ENCODE results near the gene DAD1. TPM values are rescaled to one million over a fixed set of nuclear protein-coding genes. Genes with fewer than 3 reads are reported as not detected.
A peak's percentile ranks its signal among the peaks of the same experiment; 100 is the strongest.
"Not testable (repeated sequence)": the region's sequence is repeated elsewhere in the genome, so short reads cannot be mapped to it uniquely, and the experiment has no call there.

Gene DAD1
- total and polyA plus RNA-seq, 9 donors, result 116 to 179 (median 143) TPM

DNA sequence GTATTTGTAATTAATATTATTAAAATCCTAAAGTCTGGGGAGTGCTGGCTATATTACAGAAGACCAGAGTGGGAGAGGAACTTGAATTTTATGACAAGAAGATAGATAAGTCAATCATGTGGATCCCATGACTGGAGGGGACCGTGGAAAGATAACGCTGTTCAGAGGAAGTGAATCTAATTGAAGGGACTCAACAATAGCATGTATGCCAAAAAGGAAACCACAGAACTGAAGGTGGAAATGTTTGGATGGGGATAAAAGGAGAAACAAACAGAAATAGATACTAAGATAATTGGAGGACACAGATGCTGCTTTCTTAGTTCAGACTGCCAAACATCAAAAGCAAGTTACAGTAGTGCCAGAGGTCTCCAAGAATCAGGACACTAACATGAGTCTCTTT is 34.0 kb upstream of the DAD1 start:
- WGBS (ENCODE audit: insufficient coverage), result 8% methylated on average over 2 of the region's 2 CpGs
- no peaks in the 10 kb centered on the region for H3K4me1 ChIP-seq (ENCODE audit: control insufficient read depth, insufficient read depth, low read length)
- no peaks in the 10 kb centered on the region for H3K27me3 ChIP-seq (ENCODE audit: control insufficient read depth, insufficient read depth, low read length)
- no peak overlapping the region for H3K27ac ChIP-seq (ENCODE audit: low read length)
- no peak overlapping the region for H3K4me3 ChIP-seq (ENCODE audit: low read length)
- H3K36me3 ChIP-seq (ENCODE audit: control insufficient read depth, insufficient read depth, low read length), result no peaks in the 10 kb centered on the region
- H3K9me3 ChIP-seq (replicated peaks; ENCODE audit: control insufficient read depth, low read depth, low read length), result no peaks in the 10 kb centered on the region
- DNase-seq, result peak; percentile 9

DNA sequence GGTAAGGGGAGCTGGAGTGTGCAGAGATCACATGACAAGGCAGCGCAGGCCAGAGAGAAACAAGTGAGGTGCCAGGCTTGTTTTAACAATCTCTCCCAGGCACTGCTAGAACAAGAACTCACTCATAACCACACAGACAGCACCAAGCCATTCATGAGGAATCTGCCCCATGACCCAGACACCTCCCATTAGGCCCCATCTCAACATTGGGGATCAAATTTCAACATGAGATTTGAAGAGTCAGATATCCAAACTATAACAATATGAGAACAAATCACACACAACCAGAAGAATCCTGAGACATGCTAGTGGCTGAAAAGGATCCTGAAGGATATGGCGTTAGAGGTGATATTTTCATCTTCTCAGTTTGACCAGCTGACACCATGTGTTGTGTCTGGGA is 33.2 kb upstream of the DAD1 start:
- no peak overlapping the region for H3K4me3 ChIP-seq (ENCODE audit: low read length)
- no peaks in the 10 kb centered on the region for H3K4me1 ChIP-seq (ENCODE audit: control insufficient read depth, insufficient read depth, low read length)
- DNase-seq, result no peak
- 75% methylated on average over 1 of the region's 2 CpGs for WGBS (ENCODE audit: insufficient coverage)
- no peaks in the 10 kb centered on the region for H3K9me3 ChIP-seq (replicated peaks; ENCODE audit: control insufficient read depth, low read depth, low read length)
- H3K36me3 ChIP-seq (ENCODE audit: control insufficient read depth, insufficient read depth, low read length), result no peaks in the 10 kb centered on the region
- no peak overlapping the region for H3K27ac ChIP-seq (ENCODE audit: low read length)
- no peaks in the 10 kb centered on the region for H3K27me3 ChIP-seq (ENCODE audit: control insufficient read depth, insufficient read depth, low read length)

DNA sequence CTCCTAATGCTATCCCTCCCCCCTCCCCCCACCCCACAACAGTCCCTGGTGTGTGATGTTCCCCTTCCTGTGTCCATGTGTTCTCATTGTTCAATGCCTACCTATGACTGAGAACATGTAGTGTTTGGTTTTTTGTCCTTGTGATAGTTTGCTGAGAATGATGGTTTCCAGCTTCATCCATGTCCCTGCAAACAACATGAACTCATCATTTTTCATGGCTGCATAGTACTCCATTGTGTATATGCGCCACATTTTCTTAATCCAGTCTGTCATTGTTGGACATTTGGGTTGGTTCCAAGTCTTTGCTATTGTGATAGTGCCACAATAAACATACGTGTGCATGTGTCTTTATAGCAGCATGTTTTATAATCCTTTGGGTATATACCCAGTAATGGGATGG is 26.7 kb upstream of the DAD1 start:
- not testable (repeated sequence) for H3K9me3 ChIP-seq (replicated peaks; ENCODE audit: control insufficient read depth, low read depth, low read length); H3K27me3 ChIP-seq (ENCODE audit: control insufficient read depth, insufficient read depth, low read length); DNase-seq; H3K27ac ChIP-seq (ENCODE audit: low read length); H3K4me3 ChIP-seq (ENCODE audit: low read length)
- Histone ChIP-seq H3K4me1 (ENCODE audit: control insufficient read depth, insufficient read depth, low read length) (peaks cover 11% of the 10 kb centered on the region), H3K36me3 (ENCODE audit: control insufficient read depth, insufficient read depth, low read length) (peaks cover 21% of the 10 kb centered on the region)
- WGBS (ENCODE audit: insufficient coverage), result no CpG with 5 or more reads among the region's 2 CpGs

DNA sequence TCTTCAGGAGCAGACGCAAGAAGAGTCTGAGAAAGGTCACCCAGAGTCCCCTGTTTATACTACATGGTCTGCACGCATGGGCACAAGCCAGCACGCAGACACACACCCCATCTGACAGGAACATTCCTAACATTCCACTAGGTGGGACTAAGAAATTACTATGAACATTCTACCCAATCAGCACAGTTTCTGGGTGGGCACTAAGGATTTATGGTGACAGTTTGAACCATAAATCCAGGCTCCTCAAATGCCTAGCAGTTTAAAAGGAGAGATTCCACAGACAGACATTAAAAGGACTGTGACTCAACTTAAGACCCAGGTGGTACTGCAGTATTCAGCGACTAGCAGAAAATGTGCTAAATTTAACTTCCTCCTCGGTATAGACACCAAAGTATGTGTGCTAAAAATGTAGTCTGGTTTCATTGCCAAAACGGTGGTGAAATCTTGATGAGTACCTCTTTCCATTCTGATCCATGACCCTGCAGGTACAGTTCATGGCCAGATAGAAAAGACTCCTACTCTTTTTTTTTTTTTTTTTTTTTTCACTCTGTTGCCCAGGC is 25.3 kb upstream of the DAD1 start:
- peaks cover 11% of the 10 kb centered on the region for H3K4me1 ChIP-seq (ENCODE audit: control insufficient read depth, insufficient read depth, low read length)
- WGBS (ENCODE audit: insufficient coverage), result 20% methylated on average over 1 of the region's 6 CpGs
- H3K4me3 ChIP-seq (ENCODE audit: low read length), result no peak overlapping the region
- peaks cover 33% of the 10 kb centered on the region for H3K36me3 ChIP-seq (ENCODE audit: control insufficient read depth, insufficient read depth, low read length)
- peak; percentile 58 for DNase-seq
- H3K9me3 ChIP-seq (replicated peaks; ENCODE audit: control insufficient read depth, low read depth, low read length), result peaks cover 2% of the 10 kb centered on the region
- H3K27me3 ChIP-seq (ENCODE audit: control insufficient read depth, insufficient read depth, low read length), result no peaks in the 10 kb centered on the region
- H3K27ac ChIP-seq (ENCODE audit: low read length), result no peak overlapping the region

DNA sequence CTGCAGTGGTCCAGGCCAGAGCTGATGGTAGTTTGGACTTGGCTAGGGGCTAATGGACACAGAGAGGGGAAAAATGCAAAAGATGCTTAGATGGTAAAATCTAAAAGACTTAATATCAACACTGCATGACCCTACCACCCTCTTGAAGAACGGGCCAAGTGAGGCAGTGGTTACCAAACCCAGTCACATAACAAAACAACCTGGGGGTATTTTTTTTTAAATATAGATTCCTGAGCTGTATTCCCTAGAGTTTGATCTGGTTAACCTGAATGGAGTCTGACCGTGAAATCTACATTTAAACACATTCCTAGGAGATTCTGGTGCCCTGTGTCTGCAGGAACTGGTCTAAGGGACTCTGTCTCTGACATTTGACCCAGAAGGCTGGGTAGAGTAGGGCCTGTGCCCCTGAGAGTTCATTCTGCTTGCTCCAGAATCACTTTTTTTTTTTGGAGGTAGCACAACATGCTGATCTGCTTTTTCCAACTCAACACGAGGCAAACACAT is 24.8 kb upstream of the DAD1 start:
- Histone ChIP-seq H3K27ac (ENCODE audit: low read length) (no peak overlapping the region), H3K4me3 (ENCODE audit: low read length) (no peak overlapping the region), H3K36me3 (ENCODE audit: control insufficient read depth, insufficient read depth, low read length) (peaks cover 36% of the 10 kb centered on the region), H3K9me3 (replicated peaks; ENCODE audit: control insufficient read depth, low read depth, low read length) (peaks cover 2% of the 10 kb centered on the region), H3K27me3 (ENCODE audit: control insufficient read depth, insufficient read depth, low read length) (no peaks in the 10 kb centered on the region), H3K4me1 (ENCODE audit: control insufficient read depth, insufficient read depth, low read length) (peaks cover 11% of the 10 kb centered on the region)
- WGBS (ENCODE audit: insufficient coverage), result 11% methylated on average over 1 of the region's 3 CpGs
- DNase-seq, result no peak

DNA sequence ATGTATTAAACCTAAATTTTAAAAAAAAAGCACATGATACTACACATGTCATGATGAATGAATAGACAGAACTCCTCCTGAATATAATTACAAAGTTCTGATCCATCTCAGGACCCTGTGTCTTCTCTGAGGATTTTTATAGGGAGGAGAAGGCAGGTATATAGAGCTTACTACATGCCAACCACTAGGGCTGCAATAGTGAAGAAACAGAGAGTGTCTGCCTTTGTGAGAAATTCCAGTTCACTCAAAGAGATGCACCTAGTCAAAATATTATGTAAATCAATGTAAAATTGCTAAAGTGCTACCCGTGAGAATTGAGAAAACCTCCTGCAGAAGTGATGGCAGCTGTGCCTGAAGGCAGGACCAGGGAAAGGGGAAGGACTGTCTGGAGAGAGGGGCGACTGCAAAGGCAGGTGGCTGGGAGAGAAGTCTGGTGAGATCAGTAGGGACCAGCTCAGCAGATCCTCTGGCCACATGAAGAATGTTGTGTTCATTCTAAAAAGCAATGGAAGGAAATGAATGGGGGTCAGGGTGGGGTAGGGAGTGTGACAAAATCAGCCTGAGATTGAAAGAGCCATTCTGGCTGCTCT is 24.2 kb upstream of the DAD1 start:
- Histone ChIP-seq H3K36me3 (ENCODE audit: control insufficient read depth, insufficient read depth, low read length) (peaks cover 40% of the 10 kb centered on the region), H3K4me3 (ENCODE audit: low read length) (no peak overlapping the region), H3K9me3 (replicated peaks; ENCODE audit: control insufficient read depth, low read depth, low read length) (peaks cover 2% of the 10 kb centered on the region), H3K4me1 (ENCODE audit: control insufficient read depth, insufficient read depth, low read length) (peaks cover 11% of the 10 kb centered on the region), H3K27ac (ENCODE audit: low read length) (no peak overlapping the region), H3K27me3 (ENCODE audit: control insufficient read depth, insufficient read depth, low read length) (no peaks in the 10 kb centered on the region)
- DNase-seq, result no peak
- 62% methylated on average over 2 of the region's 2 CpGs for WGBS (ENCODE audit: insufficient coverage)

DNA sequence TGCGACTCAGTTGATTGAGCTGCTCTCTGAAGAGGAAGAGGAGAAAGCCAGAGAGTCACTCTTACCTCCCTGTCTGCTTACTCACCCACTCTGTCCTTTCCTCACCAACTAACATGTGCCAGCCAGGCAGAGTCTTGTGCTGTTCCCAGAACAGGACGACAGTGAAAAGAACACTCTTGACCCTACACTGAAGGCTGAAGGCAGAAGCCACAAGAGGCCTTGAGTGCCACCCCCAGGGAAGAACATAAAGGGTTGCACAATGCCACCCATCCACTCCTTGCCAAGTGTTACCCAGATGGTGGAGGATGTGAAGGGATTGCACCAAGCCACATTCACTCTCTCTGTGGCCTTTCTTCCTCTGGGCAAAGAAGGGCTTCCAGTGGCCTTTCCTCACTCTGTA is 21.9 kb upstream of the DAD1 start:
- H3K27ac ChIP-seq (ENCODE audit: low read length), result no peak overlapping the region
- no peak for DNase-seq
- no peaks in the 10 kb centered on the region for H3K27me3 ChIP-seq (ENCODE audit: control insufficient read depth, insufficient read depth, low read length)
- peaks cover 2% of the 10 kb centered on the region for H3K9me3 ChIP-seq (replicated peaks; ENCODE audit: control insufficient read depth, low read depth, low read length)
- H3K36me3 ChIP-seq (ENCODE audit: control insufficient read depth, insufficient read depth, low read length), result peaks cover 58% of the 10 kb centered on the region
- WGBS (ENCODE audit: insufficient coverage), result no CpG with 5 or more reads among the region's 2 CpGs
- H3K4me1 ChIP-seq (ENCODE audit: control insufficient read depth, insufficient read depth, low read length), result peaks cover 18% of the 10 kb centered on the region
- H3K4me3 ChIP-seq (ENCODE audit: low read length), result no peak overlapping the region

DNA sequence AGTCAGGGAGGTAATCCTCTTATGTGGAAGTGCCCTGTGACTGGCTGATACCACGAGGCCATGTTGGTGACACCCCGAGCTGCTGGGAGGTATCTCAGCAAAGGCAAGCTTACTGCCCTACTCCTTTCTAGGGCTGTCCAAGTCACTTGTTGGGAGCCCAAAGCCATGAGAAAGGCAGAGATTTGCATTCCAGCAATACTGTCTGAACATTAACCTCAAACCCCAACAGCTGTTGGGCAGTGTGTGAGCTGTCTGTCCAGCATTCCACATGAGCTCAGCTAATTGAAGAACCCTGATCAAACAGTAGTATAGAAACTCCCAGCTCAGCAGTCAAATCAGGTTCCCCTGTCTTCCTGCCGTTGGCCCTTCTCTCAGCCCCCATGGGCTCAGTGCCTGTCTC is 18.3 kb upstream of the DAD1 start:
- peaks cover 6% of the 10 kb centered on the region for H3K4me1 ChIP-seq (ENCODE audit: control insufficient read depth, insufficient read depth, low read length)
- no peaks in the 10 kb centered on the region for H3K27me3 ChIP-seq (ENCODE audit: control insufficient read depth, insufficient read depth, low read length)
- no peak for DNase-seq
- no peak overlapping the region for H3K27ac ChIP-seq (ENCODE audit: low read length)
- H3K36me3 ChIP-seq (ENCODE audit: control insufficient read depth, insufficient read depth, low read length), result peaks cover 80% of the 10 kb centered on the region
- 78% methylated on average over 1 of the region's 3 CpGs for WGBS (ENCODE audit: insufficient coverage)
- no peak overlapping the region for H3K4me3 ChIP-seq (ENCODE audit: low read length)
- no peaks in the 10 kb centered on the region for H3K9me3 ChIP-seq (replicated peaks; ENCODE audit: control insufficient read depth, low read depth, low read length)

DNA sequence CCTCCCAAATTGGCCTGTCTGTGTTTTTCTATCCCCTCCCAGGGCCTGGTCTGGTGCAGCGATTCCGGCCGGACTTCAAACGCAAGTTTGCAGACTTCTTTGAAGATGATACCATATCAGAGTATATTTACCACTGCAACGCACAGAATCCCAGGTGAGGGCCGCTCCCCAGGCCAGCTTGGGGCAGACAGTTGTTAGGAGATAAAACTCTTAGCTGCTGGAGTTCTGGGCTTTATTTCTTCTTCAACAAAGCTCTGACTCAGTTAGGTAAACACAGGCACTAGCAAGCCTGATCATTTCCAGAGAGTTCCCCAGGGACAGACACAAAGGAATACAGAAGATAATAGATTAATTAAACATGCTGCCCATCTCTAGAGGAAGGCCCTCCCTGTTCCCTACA is 17.4 kb upstream of the DAD1 start:
- DNase-seq, result no peak
- no peak overlapping the region for H3K27ac ChIP-seq (ENCODE audit: low read length)
- no peaks in the 10 kb centered on the region for H3K9me3 ChIP-seq (replicated peaks; ENCODE audit: control insufficient read depth, low read depth, low read length)
- no peaks in the 10 kb centered on the region for H3K27me3 ChIP-seq (ENCODE audit: control insufficient read depth, insufficient read depth, low read length)
- H3K4me1 ChIP-seq (ENCODE audit: control insufficient read depth, insufficient read depth, low read length), result peaks cover 6% of the 10 kb centered on the region
- WGBS (ENCODE audit: insufficient coverage), result no CpG with 5 or more reads among the region's 6 CpGs
- H3K4me3 ChIP-seq (ENCODE audit: low read length), result no peak overlapping the region
- H3K36me3 ChIP-seq (ENCODE audit: control insufficient read depth, insufficient read depth, low read length), result peaks cover 79% of the 10 kb centered on the region

DNA sequence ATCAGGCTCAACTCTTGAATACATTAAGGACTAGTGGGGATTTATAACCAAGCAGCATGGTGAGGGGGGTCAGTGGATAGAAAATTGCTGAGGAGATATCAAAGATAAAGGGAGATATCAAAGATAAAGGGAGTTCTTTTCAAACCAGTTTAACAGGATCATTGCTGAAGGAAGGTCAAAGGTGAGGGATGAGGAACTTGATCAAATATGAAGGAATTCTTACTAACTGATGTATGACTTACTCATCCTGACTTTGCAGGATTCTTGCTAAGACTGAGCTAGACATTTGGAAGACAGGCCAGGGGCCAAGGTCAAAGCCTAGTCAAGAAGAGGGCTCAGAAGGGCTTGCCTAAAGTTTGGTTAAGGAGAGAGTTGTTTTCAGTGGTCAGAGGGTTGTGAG is 13.8 kb upstream of the DAD1 start:
- peaks cover 16% of the 10 kb centered on the region for H3K4me1 ChIP-seq (ENCODE audit: control insufficient read depth, insufficient read depth, low read length)
- H3K4me3 ChIP-seq (ENCODE audit: low read length), result no peak overlapping the region
- DNase-seq, result no peak

DNA sequence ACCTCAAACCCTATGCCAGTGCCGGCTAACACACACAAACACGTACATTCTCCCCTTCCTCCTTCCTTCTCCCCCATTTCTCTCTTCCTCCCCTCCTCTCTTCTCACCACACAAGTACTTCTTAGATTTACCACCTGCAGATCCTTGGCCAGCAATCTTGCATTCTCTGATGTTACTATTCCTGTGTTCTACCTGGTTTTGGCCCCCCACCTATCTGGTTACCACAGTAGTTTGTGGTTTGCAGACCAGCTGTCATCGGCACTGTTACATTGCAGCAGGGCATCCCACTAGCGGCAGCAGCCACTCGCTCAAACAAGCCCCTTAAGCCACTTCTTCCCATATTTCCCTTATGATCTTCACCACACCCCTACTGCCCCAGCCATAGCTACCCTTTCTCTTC is 13.0 kb upstream of the DAD1 start:
- DNase-seq, result no peak
- Histone ChIP-seq H3K27me3 (ENCODE audit: control insufficient read depth, insufficient read depth, low read length) (no peaks in the 10 kb centered on the region), H3K9me3 (replicated peaks; ENCODE audit: control insufficient read depth, low read depth, low read length) (no peaks in the 10 kb centered on the region), H3K4me1 (ENCODE audit: control insufficient read depth, insufficient read depth, low read length) (peaks cover 12% of the 10 kb centered on the region), H3K27ac (ENCODE audit: low read length) (no peak overlapping the region), H3K36me3 (ENCODE audit: control insufficient read depth, insufficient read depth, low read length) (peaks cover 46% of the 10 kb centered on the region), H3K4me3 (ENCODE audit: low read length) (no peak overlapping the region)
- WGBS (ENCODE audit: insufficient coverage), result 86% methylated on average over 5 of the region's 5 CpGs

More for the DNA sequence above, 13.8 kb upstream of the DAD1 start:
- Histone ChIP-seq H3K36me3 (ENCODE audit: control insufficient read depth, insufficient read depth, low read length) (peaks cover 53% of the 10 kb centered on the region), H3K9me3 (replicated peaks; ENCODE audit: control insufficient read depth, low read depth, low read length) (no peaks in the 10 kb centered on the region), H3K27me3 (ENCODE audit: control insufficient read depth, insufficient read depth, low read length) (no peaks in the 10 kb centered on the region), H3K27ac (ENCODE audit: low read length) (no peak overlapping the region)

Measured in muscle of leg (tissue), 11 donors.